ENCODE data around the gene RNASE2. TPM values are rescaled to one million over a fixed set of nuclear protein-coding genes. Genes with fewer than 3 reads are reported as not detected.
"Not testable (repeated sequence)": the region's sequence is repeated elsewhere in the genome, so short reads cannot be mapped to it uniquely, and the experiment has no call there.

The RNASE2 gene
- under 1 TPM; 0.46 to 0.91 TPM for total RNA-seq

- DNase-seq (ENCODE audit: low spot score); H3K36me3 ChIP-seq; H3K27me3 ChIP-seq (replicated peaks; ENCODE audit: insufficient read depth); H3K9me3 ChIP-seq; H3K4me1 ChIP-seq (replicated peaks); H3K4me3 ChIP-seq; H3K27ac ChIP-seq; intact Hi-C loops (cut with DNase I): not testable (repeated sequence)
- 60% methylated on average over 4 of the region's 4 CpGs for WGBS
Measured at GRCh38 chr14:20954736-20955537, at the start of gene RNASE2. Gene RNASE2, plus strand, starts transcription at chr14:20955487. Its CDS starts 285 bp downstream, at chr14:20955772.

GRCh38 chr14:20905676-20906075, 49.6 kb upstream of the RNASE2 start:
- H3K27ac ChIP-seq = no peak overlapping the region
- no peak for DNase-seq (ENCODE audit: low spot score)
- WGBS = 96% methylated on average over 2 of the region's 2 CpGs
- intact Hi-C loops (cut with DNase I) = no loop called here
- H3K4me1 ChIP-seq (replicated peaks) = no peaks in the 10 kb centered on the region
- H3K9me3 ChIP-seq = no peaks in the 10 kb centered on the region
- TF ChIP-seq POLR2AphosphoS5 (IDR thresholded peaks at IDR 0.05) (no peak), POLR2A (IDR thresholded peaks at IDR 0.05) (no peak), CTCF (IDR thresholded peaks at IDR 0.05) (no peak)
- H3K27me3 ChIP-seq (replicated peaks; ENCODE audit: insufficient read depth) = no peaks in the 10 kb centered on the region
- no peaks in the 10 kb centered on the region for H3K36me3 ChIP-seq
- H3K4me3 ChIP-seq = no peak overlapping the region

- no peak for DNase-seq (ENCODE audit: low spot score)
- no peaks in the 10 kb centered on the region for H3K9me3 ChIP-seq
- WGBS = 91% methylated on average over 1 of the region's 1 CpG
- TF ChIP-seq POLR2AphosphoS5 (IDR thresholded peaks at IDR 0.05) (no peak), POLR2A (IDR thresholded peaks at IDR 0.05) (no peak), CTCF (IDR thresholded peaks at IDR 0.05) (no peak)
- H3K4me3 ChIP-seq = no peak overlapping the region
- intact Hi-C loops (cut with DNase I) = no loop called here
- no peak overlapping the region for H3K27ac ChIP-seq
- no peaks in the 10 kb centered on the region for H3K27me3 ChIP-seq (replicated peaks; ENCODE audit: insufficient read depth)
- no peaks in the 10 kb centered on the region for H3K36me3 ChIP-seq
- no peaks in the 10 kb centered on the region for H3K4me1 ChIP-seq (replicated peaks)
Measured at GRCh38 chr14:20907214-20907613, 48.1 kb upstream of the RNASE2 start.

- H3K27ac ChIP-seq; H3K9me3 ChIP-seq; DNase-seq (ENCODE audit: low spot score); intact Hi-C loops (cut with DNase I); H3K27me3 ChIP-seq (replicated peaks; ENCODE audit: insufficient read depth); H3K4me3 ChIP-seq; H3K36me3 ChIP-seq; H3K4me1 ChIP-seq (replicated peaks): not testable (repeated sequence)
- WGBS = 79% methylated on average over 14 of the region's 14 CpGs
Measured at GRCh38 chr14:20910822-20911221, 44.5 kb upstream of the RNASE2 start.

GRCh38 chr14:20919038-20919756, 36.1 kb upstream of the RNASE2 start:
- H3K4me3 ChIP-seq; H3K4me1 ChIP-seq (replicated peaks); intact Hi-C loops (cut with DNase I): not testable (repeated sequence)

GRCh38 chr14:20923766-20924297, 31.5 kb upstream of the RNASE2 start:
- H3K4me1 ChIP-seq (replicated peaks); H3K27ac ChIP-seq; H3K27me3 ChIP-seq (replicated peaks; ENCODE audit: insufficient read depth); H3K4me3 ChIP-seq; intact Hi-C loops (cut with DNase I); H3K36me3 ChIP-seq; H3K9me3 ChIP-seq; DNase-seq (ENCODE audit: low spot score): not testable (repeated sequence)
- 32% methylated on average over 2 of the region's 2 CpGs for WGBS

More at GRCh38 chr14:20919038-20919756, 36.1 kb upstream of the RNASE2 start:
- not testable (repeated sequence) for DNase-seq (ENCODE audit: low spot score); H3K9me3 ChIP-seq; H3K27ac ChIP-seq; H3K36me3 ChIP-seq; H3K27me3 ChIP-seq (replicated peaks; ENCODE audit: insufficient read depth)
- 71% methylated on average over 11 of the region's 11 CpGs for WGBS
